Fibroblast of the aortic adventitia (primary cell): ENCODE results near the gene BFSP2. TPM values are rescaled to one million over a fixed set of nuclear protein-coding genes. Genes with fewer than 3 reads are reported as not detected.

Source experiments
- DNase-seq: peaks from one replicate; pipeline ENCODE4 v3.0.0-alpha.2; 2010; ENCODE audit warnings: low read depth
- H3K4me3 ChIP-seq: 2 replicates; pipeline ENCODE4 v1.5.1; 2011; ENCODE audit warnings: low read depth, mild to moderate bottlenecking, control low read depth, low read length, moderate library complexity
- CTCF ChIP-seq: IDR thresholded peaks from 2 replicates; pipeline ENCODE4 v1.5.1; 2011; ENCODE audit warnings: mild to moderate bottlenecking, low read length, control low read depth, inconsistent platforms; ENCODE audit not compliant: insufficient read depth
- total RNA-seq: library from RNA; depleted of rRNA; stranded (reverse); fragments of >200 nt; gene quantifications from 2 replicates; pipeline ENCODE4 v1.2.3, GENCODE V29; 2012; ENCODE audit warnings: low replicate concordance

BFSP2 gene
- total RNA-seq, 1 donor, result not detected

DNA sequence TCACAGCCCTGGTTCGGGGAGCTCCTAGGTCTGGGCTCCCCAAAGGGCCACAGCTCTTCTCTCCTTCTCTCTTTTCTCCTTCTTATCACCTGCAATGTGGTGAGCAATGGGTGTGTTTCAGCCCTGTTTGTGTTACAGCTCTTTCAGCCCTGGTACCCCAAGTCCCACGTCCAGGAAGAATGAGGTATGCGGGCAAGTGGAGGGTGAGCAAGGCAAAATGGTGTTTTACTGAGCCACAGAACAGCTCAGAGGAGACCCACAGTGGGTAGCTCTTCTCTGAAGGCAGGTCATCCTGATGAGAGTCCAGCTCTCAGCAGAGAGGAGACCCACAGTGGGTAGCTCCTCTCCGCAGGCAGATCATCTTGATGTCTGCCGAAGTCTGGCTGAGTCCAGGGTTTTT lies 86.8 kb downstream of the BFSP2 start:
- no peak overlapping the region for H3K4me3 ChIP-seq
- DNase-seq, result no peak
- no peak for TF ChIP-seq CTCF

- no peak for TF ChIP-seq CTCF
These were observed 87.3 kb downstream of the BFSP2 start for GRCh38 chr3:133487204-133487603.

DNA sequence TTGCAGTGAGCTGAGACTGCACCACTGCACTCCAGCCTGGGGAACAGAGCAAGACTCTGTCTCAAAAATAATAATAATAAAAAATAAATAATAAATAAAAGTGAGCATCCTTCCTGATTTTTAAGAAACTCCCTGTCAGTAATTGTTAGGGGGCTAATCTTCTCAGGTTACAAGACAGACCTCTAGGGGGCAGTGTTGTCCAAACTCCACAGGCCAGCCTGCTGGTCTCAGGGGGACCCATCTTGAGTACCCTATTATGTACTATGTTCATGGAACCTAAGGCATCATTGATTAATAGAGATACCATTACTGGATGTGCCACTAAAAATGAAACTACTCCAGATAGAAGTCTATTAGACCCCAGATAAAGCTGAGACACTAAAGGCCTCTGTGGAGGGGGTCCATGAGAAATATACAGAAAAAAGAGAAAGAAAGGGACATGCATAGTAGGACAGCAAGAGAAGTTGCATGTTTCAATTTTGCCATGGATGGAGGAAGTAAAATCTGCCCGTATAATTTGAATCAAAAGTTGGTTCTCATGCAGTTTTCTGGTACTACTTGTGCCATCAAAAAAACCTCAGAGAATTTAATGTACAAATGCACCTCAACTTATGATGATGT lies 88.2 kb downstream of the BFSP2 start:
- peak; percentile 61 for DNase-seq
- TF ChIP-seq CTCF, result peak; percentile 52
- H3K4me3 ChIP-seq, result no peak overlapping the region

More at GRCh38 chr3:133487204-133487603, 87.3 kb downstream of the BFSP2 start:
- no peak for DNase-seq
- no peak overlapping the region for H3K4me3 ChIP-seq

- peak; percentile 46 for DNase-seq
- no peak for TF ChIP-seq CTCF
These were observed 89.0 kb downstream of the BFSP2 start for GRCh38 chr3:133488785-133489367.

DNA sequence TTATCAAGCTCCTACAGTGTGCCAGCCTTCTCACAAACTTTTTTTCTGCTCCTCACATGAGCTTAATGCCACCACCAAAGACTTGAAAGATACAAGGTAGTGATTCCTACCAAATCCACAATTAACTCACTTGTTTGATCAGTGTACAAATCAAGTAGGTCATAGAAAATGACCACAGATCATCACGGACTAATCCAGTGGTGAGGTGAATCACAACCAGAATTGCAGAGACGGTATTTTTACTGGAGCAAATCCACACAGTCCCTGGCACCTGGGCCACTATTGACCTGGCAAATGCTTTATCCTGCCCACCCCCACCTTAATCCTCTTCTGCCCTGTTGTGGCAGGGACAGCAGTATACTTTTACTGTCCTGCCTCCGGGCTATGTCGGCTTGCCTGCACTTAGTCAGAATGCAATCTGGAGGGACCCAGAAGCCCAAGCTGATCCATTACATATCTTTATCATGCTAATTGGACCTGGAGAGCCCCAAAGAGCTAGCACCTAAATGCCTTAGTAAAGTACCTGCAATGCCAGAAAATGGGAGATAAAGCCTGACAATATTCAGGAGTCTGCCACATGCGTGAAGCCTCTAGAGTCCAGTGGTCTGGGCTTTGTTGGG lies 89.7 kb downstream of the BFSP2 start:
- DNase-seq, result no peak
- no peak for TF ChIP-seq CTCF
- H3K4me3 ChIP-seq, result no peak overlapping the region

More at GRCh38 chr3:133488785-133489367, 89.0 kb downstream of the BFSP2 start:
- no peak overlapping the region for H3K4me3 ChIP-seq

DNA sequence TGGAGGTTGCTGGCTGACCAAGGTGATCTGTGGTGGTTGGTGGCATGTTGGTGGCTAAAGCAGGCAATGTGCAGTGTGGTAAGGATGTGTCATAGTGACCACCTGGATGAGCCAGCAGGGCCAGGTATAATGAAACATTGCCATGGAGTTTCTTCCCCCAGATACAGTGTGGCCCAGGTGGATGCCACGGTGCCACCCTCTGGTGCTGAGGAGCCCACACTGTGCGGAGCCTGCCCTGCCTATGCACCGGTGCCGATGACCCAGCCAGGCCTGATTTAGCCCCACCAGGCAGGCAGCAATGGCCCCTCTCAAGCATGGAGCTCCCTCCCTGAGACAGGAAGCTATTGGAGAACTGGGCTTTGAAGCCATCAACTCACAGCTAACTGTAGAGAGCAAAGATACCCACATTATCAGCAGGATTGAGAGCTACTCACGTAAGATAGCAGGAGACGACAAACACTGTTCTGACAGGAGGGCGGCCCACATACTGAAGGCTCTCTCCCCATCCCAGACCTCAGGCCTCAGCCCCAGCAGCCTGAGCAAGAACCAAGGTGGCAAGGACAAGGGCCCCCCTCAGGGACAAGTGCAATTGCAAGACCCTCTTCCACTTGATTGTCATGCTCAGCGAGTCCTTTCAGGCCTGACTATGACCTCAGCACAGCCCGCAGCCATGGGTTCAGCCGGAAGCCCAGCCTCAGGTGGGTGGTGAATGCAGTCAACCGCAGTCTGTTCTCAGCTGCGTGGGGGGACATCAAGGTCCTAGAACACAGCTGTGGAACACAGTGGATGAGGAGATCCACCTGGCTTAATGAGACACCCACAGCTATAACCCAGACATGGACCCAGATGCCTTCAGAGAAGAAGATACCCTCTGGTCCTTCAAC lies 90.9 kb downstream of the BFSP2 start:
- no peak for DNase-seq
- no peak for TF ChIP-seq CTCF

More for the DNA sequence above, 90.9 kb downstream of the BFSP2 start:
- no peak overlapping the region for H3K4me3 ChIP-seq
